Right lobe of liver (tissue), 6 donors: Measurements from ENCODE around the gene SLC39A10. TPM values are rescaled to one million over a fixed set of nuclear protein-coding genes. Genes with fewer than 3 reads are reported as not detected.
"Not testable (repeated sequence)": the region's sequence is repeated elsewhere in the genome, so short reads cannot be mapped to it uniquely, and the experiment has no call there.

Source experiments
- ATAC-seq, 4 donors: fragments of 200-7000 bp; cut with Tn5 transposase; one replicate each; pipeline ENCODE4 v1.9.1; 2020; ENCODE audit warnings: mild to moderate bottlenecking in 4 of 4, moderate library complexity in 4 of 4
- DNase-seq, 3 donors: peaks; one replicate each; pipeline ENCODE4 v3.0.0-alpha.2; 2020
- H3K27ac ChIP-seq, 3 donors: fragments of 200-600 bp; one replicate each; pipeline ENCODE4 v1.8.0; 2022
- H3K27me3 ChIP-seq, 2 donors: fragments of 200-600 bp; one replicate each; pipeline ENCODE4 v1.8.0; 2022
- H3K36me3 ChIP-seq, 4 donors: fragments of 200-600 bp; sonication (generic) in 1 of 4; one replicate each; pipeline versions ENCODE4 v1.5.1 to v1.8.0; 2017 to 2022; ENCODE audit warnings: control low read depth in 1 of 4
- H3K4me1 ChIP-seq, 4 donors: fragments of 200-600 bp; sonication (generic) in 1 of 4; one replicate each; pipeline versions ENCODE4 v1.5.1 to v1.8.0; 2017 to 2022; ENCODE audit warnings: control low read depth in 1 of 4
- H3K4me3 ChIP-seq, 3 donors: fragments of 200-600 bp; one replicate each; pipeline ENCODE4 v1.8.0; 2022
- H3K9me3 ChIP-seq, 4 donors: fragments of 200-600 bp; sonication (generic) in 1 of 4; one replicate each; pipeline versions ENCODE4 v1.5.1 to v1.8.0; 2017 to 2022; ENCODE audit warnings: control low read depth in 1 of 4
- CTCF ChIP-seq, 4 donors: fragments of 200-600 bp in 3 of 4; fragments of 450-650 bp in 1 of 4; IDR thresholded peaks; one replicate each; pipeline versions ENCODE4 v1.5.1 to v1.8.0; 2016 to 2022; ENCODE audit warnings: antibody characterized with exemption in 4 of 4, mild to moderate bottlenecking in 2 of 4
- POLR2A ChIP-seq: fragments of 450-650 bp; IDR thresholded peaks from one replicate; pipeline ENCODE4 v1.6.1; 2017; ENCODE audit warnings: antibody characterized with exemption, mild to moderate bottlenecking
- WGBS: methylation state at CpG from one replicate; pipeline ENCODE4 v1.1.6; 2018; ENCODE audit warnings: low coverage, low lambda C conversion rate; ENCODE audit not compliant: insufficient coverage; ENCODE audit errors: missing lambda C conversion rate; 5-methylcytosine and 5-hydroxymethylcytosine counted together
- intact Hi-C, 2 donors: fragments of 100-400 bp; cut with DNase I; formaldehyde crosslinking; loops; one replicate each; pipeline versions ENCODE4 v1.11.2 to v1.14.1; 2022
- total RNA-seq, 6 experiments: library from RNA; depleted of rRNA in 2 of 6; stranded (reverse); fragments of >200 nt in 2 of 6; fragmentation: NEBNext Ultra II Directional in 3 of 6; extraction: Animal tissue kit (Norgen Biotek cat#: 25700) in 3 of 6; gene quantifications; one replicate each; pipeline versions ENCODE4 v1.1.0 to v1.2.4, GENCODE V29; 2016 to 2023
- donor health status: DM: no; HTN: yes; CAD: no.
- donor health status: DM: no; HTN: no; CAD: no.
- donor health status: DM: no; HTN: no; CAD: no.
- donor health status: DM: no; HTN: yes; CAD: no.
- donor health status: DM: no; HTN: yes; CAD: no.

Gene SLC39A10
- total RNA-seq, 6 experiments from 2014 or later, result 3.5 to 5.2 (median 4.6) TPM

- Histone ChIP-seq H3K9me3 (no peaks in the 10 kb centered on the region), H3K27ac (no peak overlapping the region), H3K27me3 (no peaks in the 10 kb centered on the region), H3K4me1 (peaks cover 0 to 20% (median 7%) of the 10 kb centered on the region in 4 donors), H3K36me3 (no peaks in the 10 kb centered on the region), H3K4me3 (no peak overlapping the region)
- TF ChIP-seq CTCF (IDR thresholded peaks at IDR 0.05), result no peak
- TF ChIP-seq POLR2A, result no peak
- intact Hi-C loops, result loop anchor here in 1 of 2 donors (5.0 kb wide), 1 partner anchor 86 kb away; no protein-coding TSS in a partner anchor
- ATAC-seq (no peak), DNase-seq (no peak)
- WGBS, result 82% methylated on average over 3 of the region's 3 CpGs
Observed at GRCh38 chr2:195663007-195663406, 6.0 kb downstream of the SLC39A10 start.

GRCh38 chr2:195664528-195664927, 7.5 kb downstream of the SLC39A10 start:
- Histone ChIP-seq H3K27ac (no peak overlapping the region), H3K4me3 (no peak overlapping the region), H3K36me3 (no peaks in the 10 kb centered on the region), H3K27me3 (no peaks in the 10 kb centered on the region), H3K4me1 (peaks cover 0 to 9% (median 2%) of the 10 kb centered on the region in 4 donors), H3K9me3 (no peaks in the 10 kb centered on the region)
- TF ChIP-seq POLR2A (no peak), CTCF (IDR thresholded peaks at IDR 0.05) (peak in 3 of 4 donors; percentile 7 to 24 (median 11))
- DNase-seq, result no peak
- intact Hi-C loops, result loop anchor here in 1 of 2 donors (5.0 kb wide), 1 partner anchor 87 kb away; no protein-coding TSS in a partner anchor
- WGBS, result 36% methylated on average over 1 of the region's 1 CpG
- ATAC-seq, result no peak

GRCh38 chr2:195665153-195665552, 8.1 kb downstream of the SLC39A10 start:
- ATAC-seq, H3K36me3 ChIP-seq, H3K9me3 ChIP-seq, H3K27ac ChIP-seq, H3K27me3 ChIP-seq, H3K4me3 ChIP-seq, H3K4me1 ChIP-seq, intact Hi-C loops, DNase-seq: not testable (repeated sequence)
- 82% methylated on average over 4 of the region's 4 CpGs for WGBS

- H3K27ac ChIP-seq, result no peak overlapping the region
- intact Hi-C loops, result no loop called here
- H3K4me1 ChIP-seq, result no peaks in the 10 kb centered on the region
- TF ChIP-seq POLR2A (no peak), CTCF (IDR thresholded peaks at IDR 0.05) (no peak)
- no peaks in the 10 kb centered on the region for H3K27me3 ChIP-seq
- no peaks in the 10 kb centered on the region for H3K9me3 ChIP-seq
- H3K36me3 ChIP-seq, result no peaks in the 10 kb centered on the region
- 43% methylated on average over 2 of the region's 3 CpGs for WGBS
- ATAC-seq (no peak), DNase-seq (no peak)
- no peak overlapping the region for H3K4me3 ChIP-seq
Observed at GRCh38 chr2:195666113-195666712, 9.2 kb downstream of the SLC39A10 start.

GRCh38 chr2:195667974-195668373, 10.9 kb downstream of the SLC39A10 start:
- Histone ChIP-seq H3K36me3 (no peaks in the 10 kb centered on the region), H3K4me1 (no peaks in the 10 kb centered on the region), H3K27ac (no peak overlapping the region), H3K9me3 (no peaks in the 10 kb centered on the region), H3K27me3 (no peaks in the 10 kb centered on the region), H3K4me3 (no peak overlapping the region)
- TF ChIP-seq CTCF (IDR thresholded peaks at IDR 0.05) (no peak), POLR2A (no peak)
- intact Hi-C loops, result no loop called here
- DNase-seq (no peak), ATAC-seq (no peak)
